ENCODE results near the gene FAM43A.

The FAM43A gene

DNA sequence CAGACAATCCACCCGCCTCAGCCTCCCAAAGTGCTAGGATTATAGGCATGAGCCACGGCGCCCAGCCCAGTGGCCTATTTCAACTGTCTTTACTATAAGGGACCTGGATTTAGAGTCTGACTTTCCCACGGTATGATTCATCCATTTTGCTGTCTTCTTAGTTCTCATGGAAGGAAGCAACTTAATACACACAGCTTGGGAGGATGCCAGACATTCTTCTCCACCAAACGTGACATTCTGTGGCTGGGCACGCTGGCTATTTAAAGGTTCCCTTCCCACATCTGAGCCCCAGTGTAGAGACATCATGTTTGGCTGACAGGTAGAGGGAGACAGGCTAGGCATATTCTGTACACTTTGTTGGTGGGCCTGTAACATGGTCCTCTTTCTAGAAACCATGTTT is 26.2 kb downstream of the FAM43A start:
- DNase-seq = no peak

GRCh38 chr3:194713299-194714136 is 27.8 kb downstream of the FAM43A start:
- DNase-seq = no peak

GRCh38 chr3:194714137-194714455 is 28.4 kb downstream of the FAM43A start:
- no peak for DNase-seq

- DNase-seq = no peak
Observed at GRCh38 chr3:194714564-194714963, 28.9 kb downstream of the FAM43A start.

DNA sequence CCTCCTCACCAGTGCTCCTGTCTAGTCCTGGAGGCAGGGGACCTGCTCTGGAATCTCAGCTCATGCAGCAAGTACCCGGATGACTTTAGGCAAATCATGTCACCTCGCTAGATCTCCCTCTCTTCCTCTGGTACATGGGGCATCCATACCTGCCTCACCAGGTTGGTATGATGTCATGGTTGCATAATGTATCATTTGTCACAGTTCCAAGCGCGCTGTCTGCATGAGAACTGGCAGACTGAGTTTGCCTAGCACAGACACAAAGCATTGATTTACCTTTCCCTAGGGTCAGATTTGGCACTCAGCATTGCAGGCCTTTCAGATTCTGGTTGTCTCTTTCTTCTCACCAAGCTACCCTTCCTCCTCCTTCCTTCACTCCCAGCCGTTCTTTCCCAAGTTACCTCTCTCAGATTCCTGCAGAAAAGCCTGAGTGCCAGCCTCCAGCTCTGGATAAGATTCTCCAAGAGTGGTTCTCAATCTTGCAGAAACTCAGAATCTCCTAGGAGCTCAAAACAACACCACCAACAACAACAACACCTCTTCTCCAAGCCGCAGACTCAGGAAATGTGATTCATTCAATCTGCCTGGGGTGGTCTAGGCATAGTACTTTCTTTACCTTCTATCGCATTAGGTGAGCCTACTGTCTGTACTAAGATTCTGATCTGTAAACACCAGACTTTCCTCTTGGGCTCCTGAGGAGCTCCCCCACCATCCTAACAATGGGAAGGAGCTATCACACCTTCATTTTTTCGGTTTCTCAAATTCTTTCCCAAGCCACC is 29.5 kb downstream of the FAM43A start:
- DNase-seq = no peak

GRCh38 chr3:194718079-194718478 is 32.4 kb downstream of the FAM43A start:
- no peak for DNase-seq

GRCh38 chr3:194720048-194720447 is 34.4 kb downstream of the FAM43A start:
- DNase-seq = peak; percentile 99

DNA sequence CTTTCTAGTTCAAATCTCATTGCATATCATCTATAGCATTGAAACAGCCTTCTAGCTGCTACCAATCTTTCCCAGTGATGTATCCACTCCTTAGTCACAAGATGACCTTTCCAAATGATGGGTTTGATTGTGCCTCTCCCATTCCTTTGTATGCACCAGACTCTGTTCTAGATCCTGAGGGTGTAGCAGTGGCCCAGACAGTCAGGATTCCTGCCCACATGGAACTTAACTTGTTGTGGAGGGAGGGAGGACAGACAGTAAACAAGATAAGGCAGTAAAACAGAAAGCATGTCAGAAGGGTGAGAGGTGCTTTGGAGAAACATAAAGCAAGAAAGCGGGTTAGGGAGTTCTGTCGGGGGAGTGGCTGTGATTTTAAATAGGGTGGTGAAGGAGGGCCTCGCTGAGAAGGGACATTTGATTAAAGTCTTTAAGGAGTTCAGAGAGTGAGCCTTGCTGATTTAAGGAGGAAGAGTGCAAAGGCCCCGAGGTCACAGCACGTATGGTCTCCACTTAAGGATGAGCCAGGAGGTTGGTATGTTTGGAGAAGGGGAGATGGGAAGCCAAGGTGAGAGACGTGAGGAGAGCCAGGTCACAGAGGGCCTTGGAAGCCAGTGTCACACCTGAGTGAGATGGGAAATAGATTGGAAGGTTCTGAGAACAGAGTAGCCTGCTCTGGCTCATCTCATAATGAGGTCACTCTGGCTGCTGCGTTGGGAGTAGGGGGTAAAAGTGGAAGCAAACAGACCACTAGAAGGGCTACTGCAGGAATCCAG is 38.3 kb downstream of the FAM43A start:
- DNase-seq = no peak

DNA sequence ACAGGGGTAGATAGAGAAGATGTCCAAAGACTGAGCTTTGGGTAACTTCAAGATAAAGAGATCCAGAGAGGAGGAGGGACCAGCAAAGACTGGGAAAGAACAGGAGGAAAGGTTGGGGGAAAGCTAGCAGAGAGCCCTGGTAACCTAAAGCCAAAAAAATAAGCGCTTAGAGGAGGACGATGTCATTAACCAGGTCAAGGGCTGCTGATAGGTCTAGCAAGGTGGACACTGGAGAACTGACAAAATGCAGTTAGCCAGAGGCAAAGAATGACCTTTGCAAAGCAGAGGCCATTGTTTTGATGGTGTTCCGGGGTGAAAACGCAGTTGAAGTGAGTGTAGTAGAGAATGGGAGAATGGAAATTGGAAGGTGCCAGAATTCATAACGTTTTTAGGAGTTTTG is 39.7 kb downstream of the FAM43A start:
- no peak for DNase-seq

GRCh38 chr3:194727435-194728128 is 41.9 kb downstream of the FAM43A start:
- DNase-seq = no peak

DNA sequence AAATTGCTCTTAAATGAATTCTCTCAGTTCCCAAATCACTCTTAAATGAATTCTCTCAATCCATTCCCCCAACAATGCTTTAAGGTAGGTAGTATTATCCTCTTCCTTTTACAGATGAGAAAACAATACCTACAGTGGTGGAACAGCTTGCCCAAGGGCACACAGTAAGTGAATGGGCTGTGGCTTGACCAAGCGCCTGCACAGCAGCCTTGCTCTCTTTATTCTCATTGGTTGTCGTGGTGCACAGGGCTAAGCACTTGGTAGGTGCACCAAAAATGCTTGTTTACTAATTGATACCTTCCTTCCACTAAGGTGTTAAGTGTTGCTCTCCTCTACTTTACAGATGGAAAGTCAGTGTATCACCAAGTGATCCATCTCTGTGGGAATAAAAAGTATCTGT is 43.3 kb downstream of the FAM43A start:
- no peak for DNase-seq

DNA sequence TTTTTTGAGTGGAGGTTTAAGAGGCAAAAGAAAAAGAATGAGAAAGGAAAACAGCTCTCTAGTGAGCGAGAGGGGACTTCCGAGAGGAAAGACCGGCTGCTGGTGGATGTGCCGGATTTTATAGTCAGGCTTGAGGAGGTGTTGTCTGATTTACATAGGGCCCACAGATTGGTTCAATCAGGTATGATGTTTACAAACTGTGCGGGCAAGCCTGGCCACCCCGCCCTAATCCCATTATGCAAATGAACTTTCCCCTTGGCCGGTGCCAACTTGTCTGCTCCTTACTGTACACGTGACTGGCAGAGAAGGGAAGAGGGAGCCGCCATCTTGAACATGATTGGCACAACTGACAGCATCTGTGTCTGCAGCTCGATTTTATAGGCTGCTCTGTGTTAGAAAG is 44.7 kb downstream of the FAM43A start:
- peak; percentile 100 for DNase-seq

GRCh38 chr3:194731506-194732073 is 45.9 kb downstream of the FAM43A start:
- DNase-seq = peak; percentile 88

- DNase-seq = no peak
Observed at GRCh38 chr3:194732617-194733016, 46.9 kb downstream of the FAM43A start.

DNA sequence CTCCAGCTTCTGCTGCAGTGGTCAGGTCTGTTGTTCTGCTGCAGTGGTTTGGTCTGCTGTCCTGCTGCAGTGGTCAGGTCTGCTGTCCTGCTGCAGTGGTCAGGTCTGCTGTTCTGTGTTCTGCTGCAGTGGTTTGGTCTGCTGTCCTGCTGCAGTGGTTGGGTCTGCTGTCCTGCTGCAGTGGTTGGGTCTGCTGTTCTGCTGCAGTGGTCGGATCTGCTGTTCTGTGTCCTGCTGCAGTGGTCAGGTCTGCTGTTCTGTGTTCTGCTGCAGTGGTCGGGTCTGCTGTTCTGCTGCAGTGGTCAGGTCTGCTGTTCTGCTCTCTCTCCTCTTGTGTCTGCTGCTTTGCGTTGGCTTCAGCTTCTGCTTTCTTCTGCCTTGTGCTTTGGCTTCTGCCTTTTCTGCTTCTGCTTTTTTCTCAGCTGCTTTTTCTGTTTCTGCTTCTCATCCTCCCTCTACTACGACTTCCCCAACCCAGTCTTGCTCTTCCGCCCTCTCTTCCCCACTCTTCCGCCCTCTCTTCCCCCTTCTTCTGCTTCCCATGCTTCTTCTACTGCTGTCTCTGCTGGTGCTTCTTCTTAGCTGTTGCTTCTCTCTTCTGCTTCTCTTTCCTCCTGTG is 50.7 kb downstream of the FAM43A start:
- no peak for DNase-seq

GRCh38 chr3:194736896-194737600 is 51.4 kb downstream of the FAM43A start:
- no peak for DNase-seq

All from DMS79 (cell line).